ENCODE measurements around the gene HOGA1. TPM values are rescaled to one million over a fixed set of nuclear protein-coding genes. Genes with fewer than 3 reads are reported as not detected.

The HOGA1 gene
- total RNA-seq, 1 donor: not detected

GRCh38 chr10:97601268-97602215 lies 17.4 kb downstream of the HOGA1 start:
- Histone ChIP-seq H3K27me3 (ENCODE audit: insufficient read depth, low read length) (no peaks in the 10 kb centered on the region), H3K9me3 (ENCODE audit: low read depth, low read length) (no peaks in the 10 kb centered on the region)

DNA sequence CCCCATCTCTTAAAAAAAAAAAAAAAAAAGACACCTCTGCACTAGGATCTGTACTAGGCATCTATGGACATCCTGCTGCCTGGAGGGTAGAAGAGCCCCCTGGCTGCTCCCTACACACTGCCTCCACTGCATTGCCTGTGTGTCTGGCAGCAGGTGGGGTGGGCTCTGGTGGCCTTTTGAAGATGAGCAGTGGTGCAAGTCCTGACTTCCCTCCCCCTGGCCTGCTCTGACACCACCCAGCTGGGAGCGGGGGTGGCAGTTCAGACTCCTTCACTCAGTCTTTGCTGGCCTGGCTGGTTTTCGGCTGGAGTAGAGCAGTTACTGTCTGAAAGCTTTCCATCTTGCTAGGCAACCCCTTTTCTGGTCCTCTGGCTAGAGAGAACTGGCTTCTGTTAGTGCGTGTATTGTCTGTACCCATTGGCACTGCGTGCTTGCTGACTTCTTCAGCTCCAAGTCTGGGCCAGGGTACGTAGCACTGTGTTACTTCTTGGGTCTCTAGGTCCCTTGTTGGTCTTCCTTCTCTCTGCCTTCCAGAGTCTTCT lies 23.0 kb downstream of the HOGA1 start:
- H3K4me1 ChIP-seq (ENCODE audit: insufficient read depth, low read length): no peaks in the 10 kb centered on the region
- no peak overlapping the region for H3K4me3 ChIP-seq (ENCODE audit: low read length)
- no peaks in the 10 kb centered on the region for H3K9me3 ChIP-seq (ENCODE audit: low read depth, low read length)
- no peaks in the 10 kb centered on the region for H3K27me3 ChIP-seq (ENCODE audit: insufficient read depth, low read length)

More at GRCh38 chr10:97601268-97602215, 17.4 kb downstream of the HOGA1 start:
- Histone ChIP-seq H3K4me3 (ENCODE audit: low read length) (no peak overlapping the region), H3K4me1 (ENCODE audit: insufficient read depth, low read length) (no peaks in the 10 kb centered on the region)

DNA sequence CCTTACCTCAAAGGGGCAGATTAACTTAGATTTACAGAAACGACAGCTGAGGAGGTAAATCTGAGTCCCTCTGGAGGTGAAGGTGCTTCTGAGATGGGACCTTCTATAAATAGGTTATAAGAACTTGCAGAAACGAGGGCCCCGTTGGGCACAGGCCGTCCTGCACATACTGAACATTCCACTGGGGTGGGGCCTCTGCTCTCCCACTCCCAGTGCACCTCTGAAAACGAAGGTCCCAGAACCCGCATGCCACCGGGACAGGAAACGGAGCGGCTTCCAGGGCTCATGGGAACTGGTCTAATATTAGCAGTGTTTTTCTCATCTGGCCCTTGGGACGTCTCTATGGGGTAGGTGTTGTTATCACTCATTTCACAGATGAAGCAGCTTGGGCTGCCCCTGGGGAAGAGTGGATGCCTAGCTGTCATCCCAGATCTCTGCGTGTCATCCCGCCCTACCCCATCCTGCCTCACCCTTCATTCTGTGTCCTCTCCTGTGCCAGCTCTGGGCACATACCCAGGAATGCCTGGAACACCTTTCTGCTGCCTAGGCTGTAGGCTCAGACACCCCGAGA lies 24.9 kb downstream of the HOGA1 start:
- H3K4me3 ChIP-seq (ENCODE audit: low read length): no peak overlapping the region
- no peaks in the 10 kb centered on the region for H3K4me1 ChIP-seq (ENCODE audit: insufficient read depth, low read length)
- H3K9me3 ChIP-seq (ENCODE audit: low read depth, low read length): no peaks in the 10 kb centered on the region
- H3K27me3 ChIP-seq (ENCODE audit: insufficient read depth, low read length): no peaks in the 10 kb centered on the region

GRCh38 chr10:97611473-97611872 lies 27.3 kb downstream of the HOGA1 start:
- H3K4me1 ChIP-seq (ENCODE audit: insufficient read depth, low read length): no peaks in the 10 kb centered on the region
- no peaks in the 10 kb centered on the region for H3K27me3 ChIP-seq (ENCODE audit: insufficient read depth, low read length)
- H3K4me3 ChIP-seq (ENCODE audit: low read length): no peak overlapping the region
- H3K9me3 ChIP-seq (ENCODE audit: low read depth, low read length): no peaks in the 10 kb centered on the region

GRCh38 chr10:97612386-97612785 lies 28.2 kb downstream of the HOGA1 start:
- Histone ChIP-seq H3K4me1 (ENCODE audit: insufficient read depth, low read length) (no peaks in the 10 kb centered on the region), H3K4me3 (ENCODE audit: low read length) (no peak overlapping the region), H3K27me3 (ENCODE audit: insufficient read depth, low read length) (no peaks in the 10 kb centered on the region), H3K9me3 (ENCODE audit: low read depth, low read length) (no peaks in the 10 kb centered on the region)

DNA sequence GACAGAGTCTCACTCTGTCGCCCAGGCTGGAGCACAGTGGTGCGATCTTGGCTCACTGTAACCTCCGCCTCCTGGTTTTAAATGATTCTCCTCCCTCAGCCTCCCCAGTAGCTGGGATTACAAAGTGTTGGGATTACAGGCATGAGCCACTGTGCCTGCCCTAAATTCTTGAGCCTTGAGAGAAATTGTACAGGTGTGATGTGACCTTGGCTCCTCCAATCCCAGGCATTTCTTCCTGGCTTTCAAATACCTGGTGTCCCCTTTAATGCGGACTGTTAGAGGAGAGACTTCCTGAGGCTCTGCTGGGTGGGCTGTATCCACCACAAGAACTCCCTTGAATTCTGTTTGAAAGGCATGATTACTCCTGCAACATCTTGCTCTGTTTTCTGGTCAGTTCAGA lies 34.1 kb downstream of the HOGA1 start:
- Histone ChIP-seq H3K4me1 (ENCODE audit: insufficient read depth, low read length) (no peaks in the 10 kb centered on the region), H3K27me3 (ENCODE audit: insufficient read depth, low read length) (no peaks in the 10 kb centered on the region), H3K9me3 (ENCODE audit: low read depth, low read length) (no peaks in the 10 kb centered on the region), H3K4me3 (ENCODE audit: low read length) (no peak overlapping the region)

- H3K4me3 ChIP-seq (ENCODE audit: low read length): no peak overlapping the region
- no peaks in the 10 kb centered on the region for H3K4me1 ChIP-seq (ENCODE audit: insufficient read depth, low read length)
- H3K27me3 ChIP-seq (ENCODE audit: insufficient read depth, low read length): no peaks in the 10 kb centered on the region
- no peaks in the 10 kb centered on the region for H3K9me3 ChIP-seq (ENCODE audit: low read depth, low read length)
These were observed 34.5 kb downstream of the HOGA1 start for GRCh38 chr10:97618733-97619132.

DNA sequence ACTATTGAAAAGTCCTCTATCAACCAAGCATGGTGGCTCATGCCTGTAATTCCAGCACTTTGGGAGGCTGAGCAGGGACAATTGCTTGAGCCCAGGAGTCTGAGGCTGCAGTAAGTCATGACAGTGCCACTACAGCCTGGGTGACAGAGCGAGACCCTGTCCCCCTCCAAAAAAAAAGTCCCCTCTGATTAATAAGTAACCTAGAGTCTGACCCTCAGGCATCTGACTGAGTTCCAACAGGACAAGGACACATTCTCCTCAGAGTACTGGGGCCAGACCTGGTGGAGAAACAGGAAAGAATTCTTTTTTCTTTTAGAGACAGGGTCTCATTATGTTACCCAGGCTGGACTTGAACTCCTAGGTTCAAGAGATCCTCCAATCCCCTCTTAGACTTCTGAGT lies 39.1 kb downstream of the HOGA1 start:
- Histone ChIP-seq H3K4me1 (ENCODE audit: insufficient read depth, low read length) (no peaks in the 10 kb centered on the region), H3K27me3 (ENCODE audit: insufficient read depth, low read length) (no peaks in the 10 kb centered on the region), H3K4me3 (ENCODE audit: low read length) (no peak overlapping the region), H3K9me3 (ENCODE audit: low read depth, low read length) (no peaks in the 10 kb centered on the region)

- H3K27me3 ChIP-seq (ENCODE audit: insufficient read depth, low read length): no peaks in the 10 kb centered on the region
- H3K4me3 ChIP-seq (ENCODE audit: low read length): no peak overlapping the region
- H3K4me1 ChIP-seq (ENCODE audit: insufficient read depth, low read length): peaks cover 1% of the 10 kb centered on the region
- H3K9me3 ChIP-seq (ENCODE audit: low read depth, low read length): no peaks in the 10 kb centered on the region
These were observed 43.5 kb downstream of the HOGA1 start for GRCh38 chr10:97627731-97628130.

- Histone ChIP-seq H3K4me1 (ENCODE audit: insufficient read depth, low read length) (peaks cover 4% of the 10 kb centered on the region), H3K27me3 (ENCODE audit: insufficient read depth, low read length) (no peaks in the 10 kb centered on the region), H3K4me3 (ENCODE audit: low read length) (no peak overlapping the region), H3K9me3 (ENCODE audit: low read depth, low read length) (no peaks in the 10 kb centered on the region)
These were observed 44.0 kb downstream of the HOGA1 start for GRCh38 chr10:97628228-97628627.

- Histone ChIP-seq H3K4me1 (ENCODE audit: insufficient read depth, low read length) (peaks cover 10% of the 10 kb centered on the region), H3K4me3 (ENCODE audit: low read length) (no peak overlapping the region), H3K27me3 (ENCODE audit: insufficient read depth, low read length) (no peaks in the 10 kb centered on the region), H3K9me3 (ENCODE audit: low read depth, low read length) (no peaks in the 10 kb centered on the region)
These were observed 45.1 kb downstream of the HOGA1 start for GRCh38 chr10:97629289-97629688.

- Histone ChIP-seq H3K9me3 (ENCODE audit: low read depth, low read length) (no peaks in the 10 kb centered on the region), H3K4me3 (ENCODE audit: low read length) (no peak overlapping the region), H3K27me3 (ENCODE audit: insufficient read depth, low read length) (no peaks in the 10 kb centered on the region), H3K4me1 (ENCODE audit: insufficient read depth, low read length) (peaks cover 10% of the 10 kb centered on the region)
These were observed 46.9 kb downstream of the HOGA1 start for GRCh38 chr10:97631098-97631497.

GRCh38 chr10:97632949-97633884 lies 49.0 kb downstream of the HOGA1 start, which contains the start of gene MORN4:
Gene MORN4 (minus strand): TSS chr10:97633500. CDS start chr10:97619653, 13,847 bp downstream.
- no peaks in the 10 kb centered on the region for H3K9me3 ChIP-seq (ENCODE audit: low read depth, low read length)
- H3K4me3 ChIP-seq (ENCODE audit: low read length): peak within 1 kb of the TSS; percentile 56
- no peaks in the 10 kb centered on the region for H3K27me3 ChIP-seq (ENCODE audit: insufficient read depth, low read length)
- H3K4me1 ChIP-seq (ENCODE audit: insufficient read depth, low read length): peaks cover 10% of the 10 kb centered on the region

DNA sequence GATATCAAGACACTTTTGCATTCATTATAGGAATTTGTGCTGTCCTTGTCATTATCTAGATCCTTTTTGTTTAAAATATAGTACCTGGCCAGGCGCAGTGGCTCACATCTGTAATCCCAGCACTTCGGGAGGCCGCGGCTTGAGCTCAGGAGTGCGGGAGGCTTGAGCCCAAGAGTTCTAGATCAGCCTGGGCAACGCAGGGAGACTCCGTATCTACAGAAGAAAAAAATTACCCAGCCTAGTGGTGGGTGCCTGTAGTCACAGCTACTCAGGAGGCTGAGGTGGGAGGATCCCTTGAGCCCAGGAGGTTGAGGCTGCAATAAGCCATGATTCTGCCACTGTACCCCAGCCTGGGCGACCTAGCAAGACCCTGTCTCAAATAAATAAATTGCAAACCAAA lies 49.7 kb downstream of the HOGA1 start:
- Histone ChIP-seq H3K27me3 (ENCODE audit: insufficient read depth, low read length) (no peaks in the 10 kb centered on the region), H3K4me1 (ENCODE audit: insufficient read depth, low read length) (peaks cover 10% of the 10 kb centered on the region), H3K4me3 (ENCODE audit: low read length) (peak overlapping the region; percentile 56), H3K9me3 (ENCODE audit: low read depth, low read length) (no peaks in the 10 kb centered on the region)

Data from mononuclear cell (primary cell).